GM18951 (cell line): Measurements from ENCODE around the gene CEACAM21.

ENCODE experiments used
- POLR2A ChIP-seq: IDR thresholded peaks from 4 replicates; pipeline ENCODE4 v1.6.1; 2011; ENCODE audit warnings: mild to moderate bottlenecking; ENCODE audit not compliant: insufficient read length, insufficient read depth; ENCODE audit errors: extremely low read depth
- in situ Hi-C: fragments of 300-500 bp; cut with MboI; formaldehyde crosslinking; loops from one replicate; pipeline ENCODE4 v1.12.0; 2022; ENCODE audit warnings: low sequenced_read_pairs, mixed read lengths, inconsistent platforms; ENCODE audit not compliant: unreplicated experiment

CEACAM21 gene

GRCh38 chr19:41606215-41606837 is 30.4 kb downstream of the CEACAM21 start:
- TF ChIP-seq POLR2A = no peak
- in situ Hi-C loops = no loop called here

GRCh38 chr19:41607668-41608067 is 31.7 kb downstream of the CEACAM21 start:
- no peak for TF ChIP-seq POLR2A
- in situ Hi-C loops = no loop called here

- in situ Hi-C loops = no loop called here
- no peak for TF ChIP-seq POLR2A
These were observed 34.8 kb downstream of the CEACAM21 start for GRCh38 chr19:41610789-41611188.

GRCh38 chr19:41612483-41612882 is 36.5 kb downstream of the CEACAM21 start:
- in situ Hi-C loops = no loop called here
- TF ChIP-seq POLR2A = no peak

- in situ Hi-C loops = no loop called here
- TF ChIP-seq POLR2A = no peak
These were observed 39.2 kb downstream of the CEACAM21 start for GRCh38 chr19:41615207-41615606.

GRCh38 chr19:41616792-41617621 is 41.0 kb downstream of the CEACAM21 start:
- no peak for TF ChIP-seq POLR2A
- in situ Hi-C loops = no loop called here

- no peak for TF ChIP-seq POLR2A
- in situ Hi-C loops = no loop called here
These were observed 42.2 kb downstream of the CEACAM21 start for GRCh38 chr19:41617941-41618730.

GRCh38 chr19:41619018-41619556 is 43.1 kb downstream of the CEACAM21 start:
- in situ Hi-C loops = no loop called here
- TF ChIP-seq POLR2A = no peak

- no peak for TF ChIP-seq POLR2A
- in situ Hi-C loops = no loop called here
These were observed 44.2 kb downstream of the CEACAM21 start for GRCh38 chr19:41620171-41620570.

- no peak for TF ChIP-seq POLR2A
These were observed 45.3 kb downstream of the CEACAM21 start for GRCh38 chr19:41621226-41621625.

GRCh38 chr19:41621654-41622053 is 45.7 kb downstream of the CEACAM21 start:
- in situ Hi-C loops = no loop called here
- TF ChIP-seq POLR2A = no peak

More at GRCh38 chr19:41621226-41621625, 45.3 kb downstream of the CEACAM21 start:
- in situ Hi-C loops = no loop called here

GRCh38 chr19:41623360-41623759 is 47.4 kb downstream of the CEACAM21 start:
- no peak for TF ChIP-seq POLR2A
- in situ Hi-C loops = no loop called here

GRCh38 chr19:41624515-41624914 is 48.5 kb downstream of the CEACAM21 start:
- TF ChIP-seq POLR2A = no peak
- in situ Hi-C loops = no loop called here

GRCh38 chr19:41624937-41625336 is 49.0 kb downstream of the CEACAM21 start:
- TF ChIP-seq POLR2A = no peak
- in situ Hi-C loops = no loop called here

- no peak for TF ChIP-seq POLR2A
- in situ Hi-C loops = no loop called here
These were observed 50.3 kb downstream of the CEACAM21 start for GRCh38 chr19:41626278-41626677.
